GM18858 (cell line): ENCODE data around the gene CIDEA.

Experiments
- ATAC-seq: cut with Tn5 transposase; IDR thresholded peaks from one replicate; pipeline ENCODE4 v1.9.1; 2021; ENCODE audit not compliant: unreplicated experiment

CIDEA gene

DNA sequence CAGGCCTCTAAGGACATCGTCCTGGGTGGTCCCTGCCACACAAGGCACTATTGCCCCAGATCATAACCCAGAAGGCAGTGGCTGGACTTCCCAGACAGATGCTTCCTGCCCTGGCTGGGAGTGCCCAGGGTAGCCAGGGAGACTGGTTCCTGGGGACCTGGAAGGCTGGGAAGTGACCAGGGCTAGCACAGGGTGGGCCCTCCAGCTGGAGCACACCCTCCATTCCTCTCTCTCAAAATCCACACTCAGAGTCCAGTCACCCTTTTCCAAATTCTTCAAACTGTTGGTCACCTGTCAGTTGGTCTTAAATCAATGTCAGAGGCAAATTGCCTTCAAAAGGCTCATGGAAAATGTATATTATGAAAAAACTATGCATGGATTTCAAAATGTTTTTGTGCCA is 42.3 kb downstream of the CIDEA start:
- ATAC-seq = no peak

DNA sequence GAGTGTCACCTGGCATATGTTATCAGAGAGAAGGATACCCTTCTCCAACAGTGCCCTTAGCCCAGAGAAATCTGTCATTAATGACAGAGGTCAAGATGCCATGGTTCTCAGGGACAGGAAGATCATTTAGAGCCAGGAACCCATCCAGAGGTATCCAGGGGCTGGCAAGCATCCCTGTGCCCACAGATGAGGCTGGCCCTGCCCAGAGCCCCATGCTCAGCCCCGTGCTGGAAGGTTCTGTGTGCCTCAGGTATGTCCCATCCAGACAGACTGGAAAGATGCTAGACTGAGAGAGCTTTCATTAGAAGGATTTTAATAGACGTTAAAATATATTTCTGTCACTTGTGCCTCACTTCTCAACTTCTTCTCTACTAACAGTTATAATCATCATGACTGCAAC is 45.7 kb downstream of the CIDEA start:
- no peak for ATAC-seq

DNA sequence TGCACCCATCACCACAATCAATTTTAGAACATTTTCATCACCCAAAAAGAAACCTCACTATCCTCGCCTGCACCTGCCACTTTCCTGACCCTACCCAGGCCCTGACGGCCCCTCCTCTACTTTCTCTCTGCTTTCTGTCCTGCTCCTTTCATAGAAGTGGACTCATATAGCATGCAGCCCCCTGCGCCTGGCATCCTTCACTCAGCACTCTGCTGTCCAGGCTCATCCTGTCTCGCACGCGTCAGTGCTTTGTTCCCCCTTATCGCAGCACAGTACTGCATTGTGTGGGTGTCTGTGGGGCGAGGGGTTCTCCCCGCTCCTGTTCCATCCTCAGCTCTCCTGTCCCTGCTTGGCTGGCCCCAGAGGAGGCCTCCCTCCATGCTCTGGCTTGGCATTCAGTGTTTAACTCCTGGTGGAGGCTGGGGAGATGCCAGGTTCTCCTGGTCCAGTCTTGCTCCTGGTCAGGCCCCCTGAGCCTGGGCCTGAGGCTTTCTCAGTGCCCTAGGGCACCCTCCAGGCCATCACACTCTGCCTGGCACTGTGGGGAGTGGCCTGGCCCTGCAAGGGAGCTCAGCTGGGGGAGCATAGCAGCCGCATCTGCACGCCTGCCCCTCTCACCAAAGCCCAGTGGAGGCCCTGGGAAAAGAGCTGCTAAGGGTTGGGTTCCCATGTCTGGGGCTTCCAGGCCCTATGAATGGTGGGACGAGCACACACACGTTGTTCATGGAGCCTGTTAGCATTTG is 47.3 kb downstream of the CIDEA start:
- no peak for ATAC-seq

DNA sequence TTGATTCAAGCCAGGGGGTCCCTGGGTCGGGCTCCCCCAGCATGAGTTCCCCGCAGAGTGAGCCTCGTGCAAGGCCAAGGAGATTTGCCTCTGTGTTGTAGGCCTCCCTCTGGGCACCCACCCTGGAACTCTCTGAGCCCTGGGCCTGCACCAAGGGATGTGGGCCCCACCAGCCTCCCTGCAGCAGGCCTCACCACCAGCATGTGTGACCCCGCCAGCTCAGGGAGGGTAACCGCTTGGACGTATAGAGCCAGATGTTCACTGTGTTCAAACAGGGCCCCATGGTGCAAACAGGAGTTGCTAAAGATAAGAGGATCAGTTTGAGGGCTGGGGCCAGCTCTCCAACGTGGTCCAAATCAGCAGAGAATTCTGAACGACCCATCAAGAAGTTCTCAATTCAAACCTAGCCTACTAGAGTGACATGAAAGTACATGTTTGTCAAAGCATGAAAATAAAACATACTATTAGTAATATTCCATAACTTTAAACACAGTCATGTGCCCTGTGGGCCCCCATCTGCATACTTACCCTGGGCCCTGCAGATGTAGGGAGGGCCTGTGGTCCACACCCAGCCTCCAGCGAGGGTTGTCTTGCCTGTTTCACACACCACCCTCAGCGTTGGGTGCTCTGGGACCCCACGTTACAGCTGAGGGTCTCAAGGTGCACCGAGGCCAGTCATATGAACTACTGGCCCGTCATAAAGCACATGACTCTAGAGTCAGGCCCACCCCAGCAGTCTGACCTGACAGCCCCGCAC is 48.4 kb downstream of the CIDEA start:
- ATAC-seq = no peak

DNA sequence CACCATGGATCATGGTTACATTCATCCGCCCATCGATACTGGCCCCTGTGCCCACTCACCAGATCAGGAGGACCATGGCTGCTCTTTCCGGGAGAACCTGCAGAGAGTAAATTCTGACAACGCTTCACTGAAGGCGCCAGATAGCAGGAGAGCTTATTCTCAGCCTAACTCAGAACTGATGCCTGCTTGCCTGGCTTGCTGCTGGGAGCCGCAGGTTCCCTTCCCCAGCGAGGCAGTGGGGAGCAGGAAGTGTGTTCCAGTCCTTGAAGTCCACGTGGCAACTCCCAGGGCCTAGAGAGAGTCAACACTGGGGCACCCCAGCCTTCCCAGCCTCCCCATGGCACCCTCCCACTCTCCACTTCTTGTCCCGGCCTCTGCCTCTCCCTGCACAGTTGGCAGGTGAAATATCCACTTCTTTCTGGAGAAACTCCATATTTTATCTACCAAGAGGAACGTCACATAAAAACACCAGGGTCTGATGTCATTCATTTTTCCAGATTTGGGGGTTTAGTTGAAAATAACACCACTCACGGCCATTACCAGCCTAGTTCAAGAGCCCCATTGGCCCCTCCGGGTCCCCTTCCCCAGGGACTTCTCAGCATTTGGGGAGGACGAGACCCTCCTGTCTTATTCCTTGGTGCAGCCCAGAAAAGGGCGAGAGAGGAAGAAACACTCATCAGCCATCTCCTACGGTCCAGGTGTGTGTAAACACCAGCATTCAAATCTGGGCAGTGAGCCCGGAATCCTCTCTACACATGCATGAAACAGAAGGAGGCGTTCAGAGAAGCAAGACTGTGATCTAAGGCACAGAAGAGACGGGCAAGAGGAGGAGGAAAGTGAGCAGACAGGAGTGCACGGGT is 50.4 kb downstream of the CIDEA start:
- no peak for ATAC-seq

DNA sequence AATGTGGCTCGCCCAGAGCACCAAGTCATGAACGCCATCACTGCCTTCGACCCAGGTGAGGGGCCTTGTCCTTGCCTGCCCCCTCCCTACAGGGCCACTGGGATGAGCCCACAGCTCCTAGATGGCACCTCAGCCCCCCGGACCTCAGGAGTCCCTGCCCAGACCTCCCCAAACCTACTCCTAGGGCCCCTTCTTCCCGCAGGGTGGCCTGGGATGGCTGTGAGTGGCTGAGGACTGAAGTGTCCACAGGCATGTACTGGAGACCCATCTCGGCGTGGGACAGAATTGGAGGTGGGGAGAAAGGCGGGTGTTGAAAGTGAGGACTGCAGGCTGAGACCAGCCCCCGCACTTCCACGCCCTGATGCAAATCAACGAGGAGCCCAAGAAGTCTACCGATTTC is 51.0 kb downstream of the CIDEA start:
- no peak for ATAC-seq

DNA sequence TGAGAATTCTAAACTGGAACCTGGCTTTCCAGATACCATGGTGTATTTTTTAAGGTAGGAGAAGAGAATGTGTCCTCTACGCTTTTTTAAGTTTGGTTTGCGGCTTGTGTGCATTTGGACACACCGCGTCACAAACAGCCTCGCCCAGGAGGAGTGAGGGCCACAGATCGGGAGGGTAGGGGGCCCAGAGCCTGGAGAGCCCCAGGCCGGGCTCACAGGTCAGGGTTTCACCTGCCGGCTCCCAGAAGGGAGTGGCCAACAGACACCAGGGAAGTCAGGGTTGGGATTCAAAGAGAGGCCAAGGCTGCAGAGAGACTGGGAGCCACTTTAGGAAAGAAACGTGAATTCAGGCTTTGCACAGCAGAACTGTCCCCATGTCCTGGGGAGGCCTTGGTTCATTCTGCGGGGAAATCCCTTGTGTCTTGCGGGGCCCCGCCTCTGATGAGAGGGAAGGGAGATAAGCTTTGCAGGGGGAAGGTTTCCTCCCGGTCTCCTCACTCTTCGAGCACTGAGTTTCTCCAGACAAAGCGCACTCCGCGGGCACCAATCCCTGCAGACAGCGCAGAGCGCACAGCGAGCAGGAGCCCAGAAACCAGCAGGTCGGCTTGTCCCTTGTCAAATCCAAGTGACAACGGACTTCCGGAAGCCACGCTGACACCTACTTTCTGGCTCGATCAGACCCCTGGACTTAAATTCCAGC is 51.9 kb downstream of the CIDEA start:
- ATAC-seq = no peak

DNA sequence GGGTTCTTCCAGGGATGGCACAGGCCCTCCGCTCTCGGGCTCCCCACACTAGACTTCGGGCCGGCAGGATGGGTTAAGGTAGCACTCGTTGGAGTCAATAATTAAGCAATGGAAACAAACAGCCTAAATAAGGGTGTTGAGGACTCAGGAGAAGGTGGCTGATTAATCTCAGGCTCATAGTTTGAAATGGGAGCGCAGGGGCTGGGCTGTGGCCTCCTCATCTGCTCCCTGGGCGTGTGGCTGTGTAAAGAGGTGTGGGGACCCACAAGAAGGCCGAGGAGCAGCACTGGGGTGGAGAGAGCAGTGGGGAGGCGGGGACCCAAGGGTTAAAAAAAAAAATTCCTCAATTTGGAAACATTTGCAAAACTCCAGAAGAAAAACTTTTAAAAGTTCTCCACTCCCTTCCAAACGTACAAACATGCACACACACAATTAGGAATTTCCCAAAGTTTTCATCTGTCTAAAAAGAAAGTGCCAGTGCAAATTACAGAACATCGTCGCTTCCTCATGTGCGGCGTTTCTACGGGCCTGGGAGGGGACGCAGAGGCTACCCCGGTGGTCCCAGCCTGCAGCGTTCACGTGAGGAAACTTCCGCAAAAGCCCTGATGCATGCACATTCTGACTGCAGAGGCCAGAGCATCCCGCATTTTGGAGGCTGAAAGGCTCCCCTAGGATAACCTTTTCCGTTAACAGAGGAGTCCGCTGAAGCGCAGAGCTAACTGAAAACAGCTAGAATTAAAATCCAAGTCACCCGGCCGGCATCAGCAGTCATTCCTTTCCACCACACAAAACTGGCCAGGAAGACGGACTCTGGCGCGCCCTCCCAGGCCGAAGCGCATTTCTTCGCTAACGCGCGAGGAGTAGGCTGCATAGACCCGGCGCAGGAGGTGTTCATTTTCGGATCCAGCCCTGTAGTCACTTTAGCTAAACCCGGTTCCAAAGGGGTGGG is 52.9 kb downstream of the CIDEA start:
- no peak for ATAC-seq

DNA sequence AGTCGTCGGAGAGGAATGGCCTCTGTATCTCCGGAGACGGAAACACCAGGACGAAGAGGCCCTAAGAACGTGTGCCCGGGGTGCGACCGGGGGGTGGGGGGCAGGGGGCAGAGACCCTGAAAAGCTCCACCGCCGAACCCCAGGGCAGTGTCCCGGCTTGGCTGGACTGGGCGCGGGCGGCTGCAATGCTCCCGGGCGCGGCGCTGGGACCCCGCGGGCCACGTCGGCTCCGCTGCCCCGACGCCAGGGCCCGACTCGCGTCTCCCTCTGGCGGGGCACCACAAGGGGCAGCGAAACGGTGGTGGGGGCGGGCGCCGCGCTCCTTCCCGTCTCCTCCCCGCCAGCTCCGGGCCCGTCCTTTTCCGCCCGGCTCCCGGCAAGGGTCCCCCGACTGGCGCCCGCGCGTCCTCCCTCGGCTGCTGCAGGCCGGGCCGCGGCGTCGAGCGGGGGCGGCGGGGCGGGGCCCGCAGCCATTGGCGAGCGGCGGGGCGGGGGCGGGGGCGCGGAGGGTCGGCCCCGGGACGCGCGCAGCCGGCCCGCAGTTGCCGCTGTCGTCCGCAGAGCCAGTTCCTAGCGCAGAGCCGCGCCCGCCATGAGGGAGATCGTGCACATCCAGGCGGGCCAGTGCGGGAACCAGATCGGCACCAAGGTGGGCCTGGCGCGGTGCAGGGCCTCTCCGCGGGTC is 53.7 kb downstream of the CIDEA start, which contains the start of gene TUBB6:
Gene TUBB6 (plus strand): TSS at position 541 of the 685 bp plus-strand sequence. CDS start 52 bp downstream, at position 593.
- peak; percentile 29 for ATAC-seq

DNA sequence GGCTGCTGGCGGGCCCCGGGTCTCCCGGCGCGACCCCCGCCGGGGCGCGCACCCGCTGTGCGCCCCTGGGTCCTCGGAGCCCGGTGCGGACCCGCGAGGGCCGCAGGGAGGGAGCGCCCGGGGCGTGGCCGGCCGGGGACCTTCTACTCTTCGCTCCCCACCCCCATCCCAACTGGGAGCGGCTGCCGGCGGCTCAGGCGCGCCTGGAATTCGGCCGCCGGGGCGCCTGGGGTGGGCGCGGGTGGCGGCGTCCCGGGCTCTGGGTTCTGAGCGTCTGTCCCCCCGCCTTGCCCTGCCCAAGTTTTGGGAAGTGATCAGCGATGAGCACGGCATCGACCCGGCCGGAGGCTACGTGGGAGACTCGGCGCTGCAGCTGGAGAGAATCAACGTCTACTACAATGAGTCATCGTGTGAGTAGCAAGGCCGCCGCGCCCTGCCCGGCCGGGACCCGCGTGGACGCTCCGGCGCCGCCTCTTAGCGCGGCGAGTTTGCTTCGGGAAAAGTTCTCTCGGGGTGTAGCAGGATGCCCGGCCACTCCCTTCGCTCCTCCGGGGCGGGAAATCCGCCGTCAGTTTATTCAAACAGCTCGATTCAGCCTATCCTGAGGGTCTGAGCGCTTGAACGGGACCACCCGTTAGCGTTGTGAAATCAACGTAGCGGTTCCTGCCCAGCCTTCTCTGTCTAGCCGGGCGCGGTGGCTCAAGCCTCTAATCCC is 54.4 kb downstream of the CIDEA start:
- ATAC-seq = peak; percentile 60

DNA sequence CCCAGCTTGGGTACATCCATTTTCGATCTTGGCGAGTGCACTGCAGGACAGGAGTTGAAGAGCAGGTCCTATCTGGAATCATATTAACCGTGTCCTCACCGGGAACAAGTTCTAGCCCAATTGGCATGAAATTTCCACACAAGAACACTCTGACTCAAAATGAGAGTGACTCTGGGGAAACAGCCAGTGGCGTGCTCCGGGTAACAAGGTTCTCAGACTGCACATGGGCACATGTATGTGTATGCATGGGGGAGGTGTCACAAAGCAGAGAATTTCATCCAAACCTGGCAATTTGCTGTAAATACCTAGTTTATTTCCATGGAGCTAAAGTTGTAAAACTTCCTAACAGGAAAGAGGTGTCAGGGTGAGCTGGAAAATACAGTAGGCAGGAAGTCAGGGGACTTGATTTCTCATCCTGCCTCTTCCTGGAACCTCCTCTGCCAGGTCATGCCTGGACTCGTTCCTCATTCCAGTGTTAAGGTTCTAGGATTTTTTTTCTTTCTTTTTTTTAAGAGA is 55.6 kb downstream of the CIDEA start:
- no peak for ATAC-seq

DNA sequence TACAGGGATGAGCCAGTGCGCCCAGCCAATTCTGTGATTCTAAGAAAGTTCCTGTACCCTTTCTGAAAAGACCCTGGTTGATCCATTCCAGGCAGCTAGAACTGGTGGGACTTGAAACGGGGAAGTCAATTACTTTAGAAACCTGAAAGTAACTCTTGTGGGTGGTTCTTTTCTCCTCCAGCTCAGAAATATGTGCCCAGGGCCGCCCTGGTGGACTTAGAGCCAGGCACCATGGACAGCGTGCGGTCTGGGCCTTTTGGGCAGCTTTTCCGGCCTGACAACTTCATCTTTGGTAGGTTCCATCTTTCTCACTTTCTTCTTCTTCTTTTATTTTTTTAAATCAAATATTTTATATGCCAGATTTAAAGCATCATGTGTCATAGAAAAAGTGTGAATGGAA is 56.6 kb downstream of the CIDEA start:
- no peak for ATAC-seq

DNA sequence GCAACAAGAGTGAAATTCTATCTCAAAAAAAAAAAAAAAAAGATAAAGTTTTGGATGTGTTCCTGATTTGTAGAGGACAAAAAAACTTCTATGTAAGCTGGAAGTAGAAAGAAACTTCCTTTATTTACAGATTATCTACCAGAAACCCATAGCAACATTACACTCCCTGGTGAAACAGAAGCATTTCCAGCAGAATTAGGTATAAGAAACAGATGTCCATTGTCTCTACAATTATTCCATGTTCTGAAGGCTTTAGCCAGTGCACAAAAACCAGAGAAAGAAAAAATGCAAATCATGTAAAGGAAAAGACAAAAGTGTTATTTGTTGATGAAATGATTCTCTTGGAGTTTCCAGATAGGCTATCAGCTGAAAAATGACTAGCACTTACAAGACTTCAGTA is 58.8 kb downstream of the CIDEA start:
- ATAC-seq = no peak

DNA sequence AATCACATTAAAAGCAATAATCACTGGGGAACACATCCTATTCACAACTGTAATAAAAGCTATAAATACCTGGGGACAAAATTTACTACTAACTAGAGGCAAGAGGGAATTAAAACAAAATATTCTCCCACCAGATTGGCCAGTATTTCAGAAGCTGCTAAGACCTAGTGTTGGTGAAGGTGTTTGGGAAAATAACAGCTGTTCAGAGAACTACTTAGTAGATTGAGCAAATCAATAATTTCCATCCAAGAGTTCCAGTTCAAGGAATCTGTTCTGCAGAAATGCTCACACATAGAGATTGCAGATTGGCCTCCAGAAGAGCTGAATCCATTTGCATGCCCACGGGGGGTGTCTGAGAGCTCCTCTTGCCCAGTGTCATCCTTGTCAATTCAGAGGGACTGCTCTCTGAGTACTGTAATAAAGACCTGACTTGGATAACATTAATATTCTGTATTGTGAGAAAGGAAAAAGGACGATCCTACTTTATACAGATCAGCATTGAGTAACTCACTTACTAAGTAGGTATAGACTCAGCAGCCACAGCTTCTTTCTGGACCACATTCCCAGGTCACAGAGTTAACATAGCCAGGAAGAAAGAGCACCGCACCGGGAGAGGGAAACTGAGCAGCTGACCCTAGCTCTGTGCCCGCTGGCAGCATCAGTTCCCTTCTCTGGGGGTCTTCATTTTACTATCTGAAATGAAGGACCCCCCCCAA is 59.5 kb downstream of the CIDEA start:
- no peak for ATAC-seq

DNA sequence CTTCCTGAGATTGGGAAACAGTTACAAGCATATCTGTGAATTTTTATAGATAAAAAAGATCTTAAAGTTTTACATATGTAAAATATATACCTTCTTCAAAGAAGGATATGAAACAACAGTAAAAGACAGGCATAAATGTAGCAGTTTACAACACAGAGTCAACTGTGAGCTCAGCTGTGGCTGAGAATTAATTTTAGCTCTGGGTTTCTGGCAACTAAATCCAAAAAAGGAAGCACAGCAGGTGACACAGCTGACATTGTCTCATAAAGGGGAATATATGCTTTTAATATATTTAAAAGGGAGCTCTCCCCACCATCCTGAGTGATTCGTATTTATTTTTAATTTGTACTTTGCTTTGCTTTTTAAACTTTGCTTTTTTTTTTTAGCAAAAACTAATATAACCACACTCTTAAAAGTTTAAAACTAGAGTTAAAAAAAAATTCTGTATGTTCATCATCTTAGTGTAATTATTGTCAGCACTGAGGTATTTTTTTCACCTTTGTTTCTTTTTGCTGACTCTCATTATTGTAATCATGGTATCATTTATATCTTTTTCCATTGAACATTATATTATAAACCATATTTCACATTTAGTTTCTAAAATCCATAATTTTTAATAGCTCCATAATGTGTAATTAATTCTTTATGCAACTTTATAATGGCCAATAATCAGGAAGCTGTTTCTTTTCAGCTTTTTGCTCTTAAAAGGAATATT is 60.6 kb downstream of the CIDEA start:
- ATAC-seq = no peak

DNA sequence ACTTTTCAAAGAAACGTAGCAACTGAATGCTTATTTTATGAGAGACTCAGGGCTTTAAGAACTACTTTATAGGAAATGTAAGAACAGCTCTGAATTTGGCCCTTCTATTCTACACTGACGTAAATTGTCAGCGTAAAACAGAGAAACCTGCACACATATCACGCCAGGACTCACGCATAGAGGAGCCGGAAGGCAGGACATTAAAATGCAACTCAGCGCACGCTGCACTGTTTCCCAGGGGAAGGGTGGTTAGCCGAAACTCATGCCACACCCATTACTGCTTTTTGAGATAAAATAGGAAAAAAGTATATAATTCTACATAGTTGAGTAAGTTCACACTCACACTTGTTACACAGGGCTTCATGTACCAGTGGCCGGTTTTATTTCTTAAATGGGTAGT is 61.3 kb downstream of the CIDEA start:
- no peak for ATAC-seq

DNA sequence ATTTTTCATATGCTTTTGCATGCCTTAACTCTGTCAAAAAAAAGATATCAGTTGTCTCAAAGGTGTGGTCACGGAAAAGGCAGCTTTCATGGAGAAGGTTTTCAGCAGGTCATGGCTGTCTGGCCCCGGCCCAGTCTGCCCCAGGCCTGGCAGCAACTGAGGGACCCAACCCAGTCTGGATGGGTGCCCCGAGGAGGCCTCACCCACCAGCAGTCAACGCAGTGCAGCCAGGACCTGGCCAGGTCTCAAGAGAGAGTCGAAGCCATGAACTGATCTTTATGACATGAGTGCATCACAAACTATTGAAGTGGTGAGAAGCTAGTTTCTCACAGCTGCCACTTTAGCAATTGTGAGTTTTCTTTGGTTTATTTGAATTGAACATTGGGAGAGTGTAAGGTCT is 61.8 kb downstream of the CIDEA start:
- no peak for ATAC-seq
